GM18502 (cell line): ENCODE measurements around the gene ULBP1.
"Not testable (repeated sequence)": the region's sequence is repeated elsewhere in the genome, so short reads cannot be mapped to it uniquely, and the experiment has no call there.

Source experiments
- ATAC-seq: cut with Tn5 transposase; IDR thresholded peaks from one replicate; pipeline ENCODE4 v1.9.1; 2021; ENCODE audit warnings: mild to moderate bottlenecking; ENCODE audit not compliant: unreplicated experiment, poor library complexity

ULBP1 gene

GRCh38 chr6:150001295-150002008 is 37.7 kb downstream of the ULBP1 start:
- ATAC-seq = peak; percentile 52

- no peak for ATAC-seq
Observed at GRCh38 chr6:150002710-150003109, 39.0 kb downstream of the ULBP1 start.

- ATAC-seq = not testable (repeated sequence)
Observed at GRCh38 chr6:150003599-150003998, 39.9 kb downstream of the ULBP1 start.

- ATAC-seq = peak; percentile 25
Observed at GRCh38 chr6:150004101-150004782, 40.5 kb downstream of the ULBP1 start.

- peak; percentile 73 for ATAC-seq
Observed at GRCh38 chr6:150004783-150005717, 41.3 kb downstream of the ULBP1 start.

- no peak for ATAC-seq
Observed at GRCh38 chr6:150005761-150006651, 42.3 kb downstream of the ULBP1 start.

GRCh38 chr6:150006961-150007464 is 43.3 kb downstream of the ULBP1 start:
- no peak for ATAC-seq

GRCh38 chr6:150008588-150008987 is 44.8 kb downstream of the ULBP1 start:
- ATAC-seq = no peak

- not testable (repeated sequence) for ATAC-seq
Observed at GRCh38 chr6:150012846-150013784, 49.4 kb downstream of the ULBP1 start.

- ATAC-seq = not testable (repeated sequence)
Observed at GRCh38 chr6:150013785-150014622, 50.3 kb downstream of the ULBP1 start.

- ATAC-seq = not testable (repeated sequence)
Observed at GRCh38 chr6:150014623-150015280, 51.0 kb downstream of the ULBP1 start.

- ATAC-seq = not testable (repeated sequence)
Observed at GRCh38 chr6:150015281-150016001, 51.7 kb downstream of the ULBP1 start.

GRCh38 chr6:150016324-150017185 is 52.8 kb downstream of the ULBP1 start:
- peak; percentile 70 for ATAC-seq

- not testable (repeated sequence) for ATAC-seq
Observed at GRCh38 chr6:150017186-150017521, 53.4 kb downstream of the ULBP1 start.

- ATAC-seq = no peak
Observed at GRCh38 chr6:150018846-150019580, 55.3 kb downstream of the ULBP1 start.
